GM12874 (cell line): ENCODE measurements around the gene CHST8.

Experiments used
- CTCF ChIP-seq: IDR thresholded peaks from 2 replicates; pipeline ENCODE4 v1.5.1; 2011; ENCODE audit warnings: low read depth, mild to moderate bottlenecking, control low read depth, low read length, moderate library complexity; ENCODE audit not compliant: insufficient read depth

The CHST8 gene

GRCh38 chr19:33780251-33780650, 158.5 kb downstream of the CHST8 start:
- TF ChIP-seq CTCF: no peak

GRCh38 chr19:33780746-33781145, 159.0 kb downstream of the CHST8 start:
- no peak for TF ChIP-seq CTCF

GRCh38 chr19:33781415-33781935, 159.7 kb downstream of the CHST8 start:
- TF ChIP-seq CTCF: no peak

GRCh38 chr19:33781996-33782395, 160.2 kb downstream of the CHST8 start:
- no peak for TF ChIP-seq CTCF

GRCh38 chr19:33784432-33784831, 162.7 kb downstream of the CHST8 start:
- TF ChIP-seq CTCF: no peak

GRCh38 chr19:33785795-33786194, 164.0 kb downstream of the CHST8 start:
- TF ChIP-seq CTCF: no peak

- no peak for TF ChIP-seq CTCF
These were observed 166.9 kb downstream of the CHST8 start for GRCh38 chr19:33788676-33789075.
